ENCODE data around the gene CARD19.

- TF ChIP-seq RARB (CRISPR knock-in tag; IDR thresholded peaks at IDR 0.05) (no peak), CSRNP3 (CRISPR knock-in tag; IDR thresholded peaks at IDR 0.05) (no peak), TCF4 (CRISPR knock-in tag; IDR thresholded peaks at IDR 0.05; ENCODE audit: borderline replicate concordance) (no peak)
Observed at GRCh38 chr9:93155716-93156474, 59.9 kb downstream of the CARD19 start.

Measured in SK-N-SH treated with all-trans-retinoic acid at 6 μM for 48 hours (cell line).